RWPE2 (cell line): ENCODE results near the gene CMKLR1.
A peak's percentile ranks its signal among the peaks of the same experiment; 100 is the strongest.

ENCODE experiments used
- ATAC-seq: fragments of 200-7000 bp; cut with Tn5 transposase; 3 replicates; pipeline ENCODE4 v1.9.1; 2021; ENCODE audit warnings: low read depth
- DNase-seq: peaks from one replicate; pipeline ENCODE4 v3.0.0-alpha.2; 2020; ENCODE audit warnings: low spot score
- H3K27ac ChIP-seq: fragments of 450-650 bp; 2 replicates; pipeline ENCODE4 v1.5.1; 2017; ENCODE audit warnings: mild to moderate bottlenecking; ENCODE audit not compliant: poor library complexity, severe bottlenecking
- H3K27me3 ChIP-seq: fragments of 250-450 bp; sonication (Bioruptor Pico); 2 replicates; pipeline ENCODE4 v1.5.1; 2021; ENCODE audit warnings: mild to moderate bottlenecking, moderate library complexity; ENCODE audit not compliant: insufficient read depth, poor library complexity, severe bottlenecking
- H3K36me3 ChIP-seq: fragments of 250-450 bp; sonication (Bioruptor Pico); 2 replicates; pipeline ENCODE4 v1.5.1; 2020; ENCODE audit warnings: low read depth, mild to moderate bottlenecking, moderate library complexity
- H3K4me1 ChIP-seq: fragments of 250-450 bp; sonication (Bioruptor Pico); 2 replicates; pipeline ENCODE4 v1.5.1; 2021; ENCODE audit warnings: mild to moderate bottlenecking, moderate library complexity; ENCODE audit not compliant: insufficient read depth, poor library complexity, severe bottlenecking
- H3K4me3 ChIP-seq: fragments of 250-450 bp; sonication (Bioruptor Pico); 2 replicates; pipeline ENCODE4 v1.5.1; 2021; ENCODE audit warnings: mild to moderate bottlenecking, moderate library complexity; ENCODE audit not compliant: severe bottlenecking
- H3K9me3 ChIP-seq: fragments of 250-450 bp; sonication (Bioruptor Pico); 2 replicates; pipeline ENCODE4 v1.5.1; 2021; ENCODE audit warnings: mild to moderate bottlenecking, moderate library complexity; ENCODE audit not compliant: severe bottlenecking
- TF ChIP-seq, protein P1 (sequence below): fragments of 450-650 bp; IDR thresholded peaks from one replicate; pipeline ENCODE4 v1.5.1; 2017; ENCODE audit warnings: mild to moderate bottlenecking, moderate library complexity; ENCODE audit not compliant: poor library complexity, severe bottlenecking

CMKLR1 gene

GRCh38 chr12:108370415-108370814 is 31.3 kb upstream of the CMKLR1 start:
- Histone ChIP-seq H3K27me3 (no peaks in the 10 kb centered on the region), H3K4me3 (no peak overlapping the region), H3K27ac (no peak overlapping the region), H3K36me3 (no peaks in the 10 kb centered on the region), H3K4me1 (no peaks in the 10 kb centered on the region), H3K9me3 (no peaks in the 10 kb centered on the region)
- ATAC-seq (no peak), DNase-seq (no peak)
- TF ChIP-seq, protein P1, sequence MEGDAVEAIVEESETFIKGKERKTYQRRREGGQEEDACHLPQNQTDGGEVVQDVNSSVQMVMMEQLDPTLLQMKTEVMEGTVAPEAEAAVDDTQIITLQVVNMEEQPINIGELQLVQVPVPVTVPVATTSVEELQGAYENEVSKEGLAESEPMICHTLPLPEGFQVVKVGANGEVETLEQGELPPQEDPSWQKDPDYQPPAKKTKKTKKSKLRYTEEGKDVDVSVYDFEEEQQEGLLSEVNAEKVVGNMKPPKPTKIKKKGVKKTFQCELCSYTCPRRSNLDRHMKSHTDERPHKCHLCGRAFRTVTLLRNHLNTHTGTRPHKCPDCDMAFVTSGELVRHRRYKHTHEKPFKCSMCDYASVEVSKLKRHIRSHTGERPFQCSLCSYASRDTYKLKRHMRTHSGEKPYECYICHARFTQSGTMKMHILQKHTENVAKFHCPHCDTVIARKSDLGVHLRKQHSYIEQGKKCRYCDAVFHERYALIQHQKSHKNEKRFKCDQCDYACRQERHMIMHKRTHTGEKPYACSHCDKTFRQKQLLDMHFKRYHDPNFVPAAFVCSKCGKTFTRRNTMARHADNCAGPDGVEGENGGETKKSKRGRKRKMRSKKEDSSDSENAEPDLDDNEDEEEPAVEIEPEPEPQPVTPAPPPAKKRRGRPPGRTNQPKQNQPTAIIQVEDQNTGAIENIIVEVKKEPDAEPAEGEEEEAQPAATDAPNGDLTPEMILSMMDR: no peak

GRCh38 chr12:108369736-108370396 is 30.8 kb upstream of the CMKLR1 start:
- Histone ChIP-seq H3K9me3 (no peaks in the 10 kb centered on the region), H3K36me3 (no peaks in the 10 kb centered on the region), H3K27ac (no peak overlapping the region), H3K4me3 (no peak overlapping the region), H3K27me3 (no peaks in the 10 kb centered on the region), H3K4me1 (no peaks in the 10 kb centered on the region)
- DNase-seq (no peak), ATAC-seq (no peak)
- TF ChIP-seq, protein P1: no peak

GRCh38 chr12:108368089-108368488 is 29.0 kb upstream of the CMKLR1 start:
- no peaks in the 10 kb centered on the region for H3K36me3 ChIP-seq
- H3K9me3 ChIP-seq: no peaks in the 10 kb centered on the region
- no peak overlapping the region for H3K27ac ChIP-seq
- TF ChIP-seq, protein P1: no peak
- ATAC-seq (no peak), DNase-seq (no peak)
- no peaks in the 10 kb centered on the region for H3K4me1 ChIP-seq
- H3K27me3 ChIP-seq: no peaks in the 10 kb centered on the region
- H3K4me3 ChIP-seq: no peak overlapping the region

GRCh38 chr12:108367436-108367835 is 28.3 kb upstream of the CMKLR1 start:
- Histone ChIP-seq H3K4me3 (no peak overlapping the region), H3K27me3 (no peaks in the 10 kb centered on the region), H3K4me1 (no peaks in the 10 kb centered on the region), H3K9me3 (no peaks in the 10 kb centered on the region), H3K36me3 (no peaks in the 10 kb centered on the region), H3K27ac (no peak overlapping the region)
- DNase-seq: no peak
- 0 out of 3 replicates have a peak, but pooled peaks have one; percentile 42 for ATAC-seq
- TF ChIP-seq, protein P1: no peak

GRCh38 chr12:108365324-108365723 is 26.2 kb upstream of the CMKLR1 start:
- H3K27me3 ChIP-seq: no peaks in the 10 kb centered on the region
- TF ChIP-seq, protein P1: no peak
- no peak overlapping the region for H3K4me3 ChIP-seq
- ATAC-seq (no peak), DNase-seq (no peak)
- H3K36me3 ChIP-seq: no peaks in the 10 kb centered on the region
- no peaks in the 10 kb centered on the region for H3K9me3 ChIP-seq
- H3K4me1 ChIP-seq: no peaks in the 10 kb centered on the region
- H3K27ac ChIP-seq: no peak overlapping the region
